GM12891 (cell line): ENCODE measurements around the gene TMEM221. TPM values are rescaled to one million over a fixed set of nuclear protein-coding genes. Genes with fewer than 3 reads are reported as not detected.

Source experiments
- DNase-seq: peaks from one replicate; pipeline ENCODE4 v3.0.0; 2011; ENCODE audit warnings: low spot score; ENCODE audit not compliant: insufficient read length
- FAIRE-seq: peaks from 2 replicates; lab custom pipeline; 2011; peaks lifted over from hg19 to GRCh38; lab: Jason Lieb, UNC
- PAX5 ChIP-seq: IDR thresholded peaks from 2 replicates; pipeline ENCODE4 v1.6.1; 2011; ENCODE audit warnings: low read length, moderate library complexity, mild to moderate bottlenecking; ENCODE audit not compliant: insufficient read depth, severe bottlenecking
- POLR2A ChIP-seq: IDR thresholded peaks from 2 replicates; pipeline ENCODE4 v1.6.1; 2011; ENCODE audit warnings: low read depth, low read length, control low read depth
- POLR2AphosphoS5 ChIP-seq: IDR thresholded peaks from 2 replicates; pipeline ENCODE4 v1.6.1; 2011; ENCODE audit warnings: low read depth, low read length, control low read depth
- POU2F2 ChIP-seq: IDR thresholded peaks from 2 replicates; pipeline ENCODE4 v1.6.1; 2011; ENCODE audit warnings: low read depth, mild to moderate bottlenecking, control low read depth, low read length, moderate library complexity
- SPI1 ChIP-seq: IDR thresholded peaks from 2 replicates; pipeline ENCODE4 v1.6.1; 2011; ENCODE audit warnings: low read depth, low read length, control low read depth
- TAF1 ChIP-seq: IDR thresholded peaks from 2 replicates; pipeline ENCODE4 v1.6.1; 2011; ENCODE audit warnings: low read depth, low read length, control low read depth
- polyA plus RNA-seq: library from polyadenylated mRNA; unstranded; fragments of >200 nt; gene quantifications from one replicate; pipeline ENCODE4 v1.2.1, GENCODE V29; 2012; ENCODE audit warnings: low read depth, missing spikeins, inconsistent platforms; ENCODE audit not compliant: missing spikeins

Gene TMEM221
- 0.05 TPM for polyA plus RNA-seq

DNA sequence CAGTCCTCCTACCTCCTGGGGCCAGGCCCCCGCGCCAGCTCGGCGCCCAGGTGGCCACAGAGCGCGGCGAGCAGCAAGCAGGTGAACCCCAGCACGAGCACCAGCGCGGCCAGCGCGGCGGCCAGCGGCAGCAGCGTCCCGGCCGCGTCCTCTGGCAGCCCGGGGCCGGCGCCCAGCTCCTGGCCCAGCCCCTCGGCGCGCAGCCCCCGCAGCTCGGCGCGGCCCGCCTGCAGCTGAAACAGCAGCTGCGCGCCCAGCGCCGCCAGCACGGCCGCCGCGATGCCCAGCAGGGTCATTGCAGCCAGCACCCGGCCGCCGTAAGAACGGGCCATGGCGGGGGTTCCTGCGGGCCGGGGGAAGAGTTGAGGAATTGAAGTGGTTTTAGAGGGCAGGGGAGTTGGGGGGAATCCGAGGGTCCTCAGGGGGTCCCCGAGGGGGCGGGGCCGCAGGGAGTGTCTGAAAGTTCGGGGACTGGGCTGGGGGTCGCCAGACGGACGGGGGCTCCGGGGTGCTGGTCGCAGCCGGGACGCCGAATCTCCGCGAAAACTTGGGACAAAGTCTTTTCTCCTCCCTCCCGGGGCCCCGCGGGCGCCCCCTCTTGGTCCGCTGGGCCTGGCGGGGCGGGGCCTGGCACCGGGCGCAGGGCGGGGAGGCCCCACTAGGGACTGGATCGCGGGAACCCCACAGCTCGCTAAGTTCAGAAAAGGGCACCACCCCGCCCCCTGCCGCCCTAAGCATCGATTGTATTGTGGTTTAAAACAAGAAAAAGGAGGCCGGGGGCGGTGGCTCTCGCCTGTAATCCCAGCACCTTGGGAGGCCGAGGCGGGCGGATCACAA lies at the start of gene TMEM221:
Gene TMEM221 (minus strand): TSS at position 538 of the 837 bp plus-strand sequence. CDS start 206 bp downstream, at position 332.
- DNase-seq = peak; percentile 47
- FAIRE-seq = no peak
- TF ChIP-seq SPI1 = no peak
- no peak for TF ChIP-seq PAX5
- no peak for TF ChIP-seq POLR2AphosphoS5
- TF ChIP-seq POLR2A = no peak
- no peak for TF ChIP-seq TAF1
- no peak for TF ChIP-seq POU2F2

DNA sequence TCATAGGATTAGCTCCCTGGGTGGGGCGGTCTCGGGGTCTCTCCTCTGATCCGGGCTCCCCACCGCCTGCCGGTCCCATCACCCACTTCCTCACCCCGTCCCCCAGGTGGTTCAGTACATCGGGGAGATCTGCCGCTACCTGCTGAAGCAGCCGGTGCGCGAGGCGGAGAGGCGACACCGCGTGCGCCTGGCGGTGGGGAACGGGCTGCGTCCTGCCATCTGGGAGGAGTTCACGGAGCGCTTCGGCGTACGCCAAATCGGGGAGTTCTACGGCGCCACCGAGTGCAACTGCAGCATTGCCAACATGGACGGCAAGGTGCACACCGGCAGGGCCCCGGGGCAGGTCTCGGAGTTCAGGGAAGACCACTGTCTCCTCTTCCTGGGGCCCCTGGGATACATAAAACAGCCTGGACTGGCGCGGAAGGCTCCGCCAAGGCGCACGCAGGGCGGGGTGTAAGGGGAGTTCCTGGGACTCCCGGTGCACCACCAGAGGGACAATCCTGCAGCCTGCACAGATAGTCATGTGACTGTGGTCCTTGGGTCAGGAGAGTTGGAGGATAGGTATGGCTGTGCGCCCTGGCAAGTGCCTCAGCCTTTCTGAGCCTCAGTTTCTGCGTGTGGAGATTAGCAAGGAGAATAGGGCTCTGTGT lies 48.8 kb upstream of the TMEM221 start:
- no peak for DNase-seq
- no peak for TF ChIP-seq POLR2A
- TF ChIP-seq SPI1 = no peak
- TF ChIP-seq PAX5 = no peak
- TF ChIP-seq POU2F2 = no peak
- no peak for TF ChIP-seq POLR2AphosphoS5
- TF ChIP-seq TAF1 = no peak
- no peak for FAIRE-seq

DNA sequence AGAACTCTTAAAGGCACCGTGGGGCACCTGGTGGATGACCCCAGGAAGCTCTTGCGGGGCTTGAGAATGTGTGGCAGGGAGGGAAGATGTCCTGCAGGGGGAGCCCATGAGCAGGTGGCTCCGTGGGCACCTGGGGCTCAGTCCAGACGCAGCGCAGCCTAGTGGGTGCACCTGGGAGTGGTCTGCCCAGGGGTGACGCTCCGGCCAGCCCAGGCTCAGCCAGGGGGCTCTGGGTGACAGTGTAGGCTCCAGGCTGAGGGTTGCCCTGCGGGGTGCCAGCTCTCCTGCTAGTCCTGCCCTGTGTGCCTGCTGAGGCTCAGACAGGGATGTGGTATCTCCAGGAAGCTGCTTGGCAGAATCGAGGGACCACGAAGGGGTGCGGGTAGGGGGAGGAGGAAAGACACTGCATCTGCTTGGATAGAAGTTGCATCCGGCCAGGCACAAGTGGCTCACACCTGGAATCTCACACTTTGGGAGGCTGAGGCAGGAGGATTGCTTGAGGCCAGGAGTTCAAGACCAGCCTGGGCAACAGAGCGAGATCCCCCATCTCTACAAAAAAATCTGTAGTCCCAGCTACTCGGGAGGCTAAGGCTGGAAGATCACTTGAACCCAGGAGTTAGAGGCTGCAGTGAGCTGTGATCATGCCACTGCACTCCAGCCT lies 48.0 kb upstream of the TMEM221 start:
- DNase-seq (peak; percentile 89), FAIRE-seq (peak; percentile 95)
- TF ChIP-seq PAX5 (peak; percentile 34), POLR2A (no peak), SPI1 (no peak), TAF1 (no peak)

DNA sequence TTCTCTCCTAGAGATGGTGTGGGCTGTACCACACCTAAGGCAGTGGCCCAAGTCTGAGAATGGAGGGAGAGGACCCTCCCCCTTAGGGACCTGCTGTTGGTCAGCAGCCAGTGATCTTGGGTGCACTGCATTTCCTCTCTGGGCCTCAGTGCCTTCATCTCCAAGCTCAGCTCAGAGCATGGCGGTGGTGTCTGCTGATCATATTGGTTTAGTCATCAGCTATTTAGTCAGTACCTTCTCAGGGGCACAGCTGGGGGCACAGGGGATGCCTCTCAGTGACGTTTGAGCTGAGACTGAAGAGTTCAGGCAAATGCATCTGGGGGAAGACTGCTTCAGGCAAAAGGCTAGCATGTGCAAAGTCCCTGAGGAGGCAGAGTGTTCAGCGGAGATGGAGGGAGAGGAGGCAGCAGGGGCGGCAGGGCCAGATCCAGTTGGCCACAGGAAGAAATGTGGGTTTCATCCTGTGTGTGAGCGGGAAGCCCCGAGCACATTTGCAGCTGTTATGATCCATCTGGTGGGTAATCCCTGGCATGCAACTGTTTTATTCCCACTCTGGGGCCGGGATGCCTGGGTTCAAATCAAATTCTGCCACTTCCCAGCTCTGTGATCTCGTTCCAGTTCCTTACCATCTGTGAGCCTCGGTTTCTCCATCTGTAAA lies 47.3 kb upstream of the TMEM221 start:
- DNase-seq (no peak), FAIRE-seq (no peak)
- TF ChIP-seq SPI1 (no peak), POU2F2 (no peak), POLR2AphosphoS5 (no peak)

DNA sequence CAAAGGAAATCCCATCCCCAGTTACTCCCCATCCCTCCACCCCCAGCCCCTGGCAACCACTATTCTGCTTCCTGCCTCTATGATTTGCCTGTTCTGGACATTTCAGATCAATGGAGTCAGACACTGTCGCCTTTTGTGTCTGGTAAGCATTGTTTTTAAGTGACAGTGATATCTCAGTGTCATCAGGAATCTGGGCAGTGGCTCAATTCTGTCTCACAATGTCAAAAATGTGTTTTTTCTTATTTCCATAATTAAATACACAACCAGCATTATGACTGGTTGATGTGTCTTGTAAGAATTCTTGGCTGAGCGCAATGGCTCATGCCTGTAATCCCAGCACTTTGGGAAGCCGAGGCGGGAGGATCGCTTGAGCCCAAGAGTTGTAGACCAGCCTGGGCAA lies 42.8 kb upstream of the TMEM221 start:
- TF ChIP-seq PAX5 (no peak), POLR2AphosphoS5 (no peak), POU2F2 (no peak), SPI1 (no peak), POLR2A (no peak), TAF1 (no peak)
- DNase-seq (no peak), FAIRE-seq (no peak)

DNA sequence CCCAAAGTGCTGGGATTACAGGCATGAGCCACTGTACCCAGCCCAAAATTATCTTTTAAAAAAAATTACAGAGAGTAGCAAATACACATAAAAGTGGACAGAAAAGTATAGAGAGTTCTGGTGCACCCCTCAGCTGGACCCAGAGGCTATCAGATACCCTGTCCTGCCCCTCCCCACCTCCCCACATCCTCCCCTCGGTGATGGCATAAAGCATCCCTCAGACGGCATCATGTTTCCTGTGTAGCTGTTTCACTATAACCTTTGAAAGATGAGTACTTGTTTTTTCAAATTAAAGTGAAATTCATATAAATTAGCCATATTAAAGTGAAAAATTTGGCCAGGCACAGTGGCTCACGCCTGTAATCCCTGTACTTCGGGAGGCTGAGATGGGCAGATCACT lies 41.9 kb upstream of the TMEM221 start:
- DNase-seq (no peak), FAIRE-seq (no peak)
- no peak for TF ChIP-seq POU2F2
- TF ChIP-seq SPI1 = no peak
- no peak for TF ChIP-seq PAX5
- TF ChIP-seq POLR2AphosphoS5 = no peak
- TF ChIP-seq TAF1 = no peak

DNA sequence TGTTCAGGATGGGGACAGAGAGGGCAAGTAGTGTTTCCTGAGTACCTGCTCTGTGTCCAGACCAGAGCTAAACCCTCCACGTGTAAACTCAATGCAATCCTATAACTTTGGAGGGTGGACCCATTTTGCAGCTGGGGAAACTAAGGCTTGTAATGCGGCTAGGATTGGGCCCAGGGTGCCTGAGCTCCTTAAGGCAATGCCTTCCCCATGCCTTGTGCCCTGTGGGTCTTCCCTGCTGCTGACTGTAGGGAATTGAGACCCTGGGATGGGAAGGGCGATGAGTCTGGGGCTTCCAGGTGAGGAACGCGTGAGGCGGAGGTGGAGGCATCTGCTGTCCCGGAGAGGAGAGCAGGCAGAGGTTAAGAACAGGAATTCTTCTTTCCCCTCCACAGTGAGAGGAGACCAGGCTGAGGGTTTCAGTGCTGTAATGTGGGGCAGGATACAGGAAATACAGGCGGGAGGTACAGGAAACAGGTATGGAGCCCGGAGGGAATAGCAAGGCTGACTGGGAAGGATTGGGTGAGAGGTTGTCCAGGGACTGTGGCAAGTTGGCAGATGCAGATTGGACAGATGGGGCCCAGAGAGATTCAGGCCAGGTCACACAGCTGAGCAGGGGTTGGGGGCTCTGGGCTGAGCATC lies 41.0 kb upstream of the TMEM221 start:
- DNase-seq (no peak), FAIRE-seq (no peak)
- no peak for TF ChIP-seq POLR2A
- no peak for TF ChIP-seq POLR2AphosphoS5
- no peak for TF ChIP-seq TAF1
- no peak for TF ChIP-seq POU2F2
- TF ChIP-seq PAX5 = no peak
- TF ChIP-seq SPI1 = no peak

DNA sequence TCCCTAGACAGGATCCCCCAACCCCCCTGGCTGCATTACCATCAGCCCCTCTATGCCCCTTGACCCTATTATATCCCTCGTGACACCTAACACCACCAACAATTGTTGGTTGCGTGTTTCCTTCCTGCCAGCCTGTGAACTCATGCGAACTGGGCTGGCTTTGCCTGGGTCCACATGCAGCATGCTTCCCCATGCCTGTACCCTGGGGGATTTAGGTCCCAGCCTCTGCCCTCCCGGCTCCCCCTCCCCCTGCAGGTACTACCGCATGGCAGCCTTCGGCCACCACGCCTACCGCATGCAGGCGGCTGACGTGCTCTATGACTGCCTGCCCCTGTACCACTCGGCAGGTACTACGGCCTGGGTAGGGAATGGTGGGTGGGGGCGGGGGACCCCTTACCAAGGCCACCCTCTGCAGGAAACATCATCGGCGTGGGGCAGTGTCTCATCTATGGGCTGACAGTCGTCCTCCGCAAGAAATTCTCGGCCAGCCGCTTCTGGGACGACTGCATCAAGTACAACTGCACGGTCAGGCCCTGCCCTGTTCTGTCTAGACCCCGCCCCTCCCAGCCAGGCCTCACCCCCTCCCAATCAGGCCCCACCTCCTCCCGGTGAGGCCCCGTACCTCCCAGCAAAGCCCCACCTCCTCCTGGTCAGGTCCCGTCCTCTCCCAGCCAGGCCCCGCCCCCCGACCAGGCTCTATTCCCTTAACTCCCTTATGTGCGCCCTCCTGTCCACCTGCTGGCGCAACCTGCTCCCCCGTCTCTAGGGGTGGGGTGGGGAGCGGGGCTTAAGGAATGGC lies 40.3 kb upstream of the TMEM221 start:
- FAIRE-seq = peak; percentile 85
- DNase-seq = peak; percentile 63
- TF ChIP-seq TAF1 = no peak
- no peak for TF ChIP-seq PAX5
- no peak for TF ChIP-seq POLR2AphosphoS5
- no peak for TF ChIP-seq POLR2A
- no peak for TF ChIP-seq SPI1
- no peak for TF ChIP-seq POU2F2
